Measurements from ENCODE around the gene PLK3. TPM values are rescaled to one million over a fixed set of nuclear protein-coding genes. Genes with fewer than 3 reads are reported as not detected.

The PLK3 gene
- total RNA-seq, 1 experiment from 2014 or later: 3.2 TPM

DNA sequence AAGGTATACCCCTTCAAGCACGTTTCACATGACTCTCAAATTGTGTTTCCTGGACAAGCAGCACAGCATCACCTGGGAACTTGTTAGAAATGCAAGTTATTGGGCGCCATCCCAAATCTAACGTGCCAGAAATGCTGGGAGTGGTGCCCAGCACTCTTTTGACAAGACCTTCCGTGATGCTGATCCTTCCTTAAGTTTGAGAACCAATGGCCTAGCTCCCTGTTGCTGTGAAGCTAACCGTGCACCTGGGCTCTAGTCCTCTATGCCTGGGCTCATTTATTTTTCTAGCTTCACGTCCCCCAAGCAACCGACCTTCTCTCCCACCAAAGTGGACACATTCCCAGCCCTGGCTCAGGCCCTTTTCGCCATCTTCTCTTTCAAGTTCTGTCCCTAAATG lies 16.5 kb upstream of the PLK3 start:
- BruUV-seq (replicated peaks): no TSS peak
- intact Hi-C loops (cut with micrococcal nuclease; ENCODE audit: unreplicated experiment): no loop called here
- no peaks in the 10 kb centered on the region for H3K36me3 ChIP-seq (ENCODE audit: control insufficient read depth, insufficient read depth, low read length)
- CTCF ChIA-PET: no interaction called here
- H3K4me1 ChIP-seq: no peaks in the 10 kb centered on the region
- POLR2A ChIA-PET: interaction anchor here (1.2 kb wide), 1 partner anchor 17 kb away, joined by 6 read pairs; the partner anchor contains the start of gene PLK3
- no peaks in the 10 kb centered on the region for H3K27me3 ChIP-seq (replicated peaks; ENCODE audit: control insufficient read depth, insufficient read depth, low read length)
- H3K4me3 ChIP-seq (ENCODE audit: low read depth, low read length): no peak overlapping the region
- DNase-seq: no peak
- TF ChIP-seq, protein P1, sequence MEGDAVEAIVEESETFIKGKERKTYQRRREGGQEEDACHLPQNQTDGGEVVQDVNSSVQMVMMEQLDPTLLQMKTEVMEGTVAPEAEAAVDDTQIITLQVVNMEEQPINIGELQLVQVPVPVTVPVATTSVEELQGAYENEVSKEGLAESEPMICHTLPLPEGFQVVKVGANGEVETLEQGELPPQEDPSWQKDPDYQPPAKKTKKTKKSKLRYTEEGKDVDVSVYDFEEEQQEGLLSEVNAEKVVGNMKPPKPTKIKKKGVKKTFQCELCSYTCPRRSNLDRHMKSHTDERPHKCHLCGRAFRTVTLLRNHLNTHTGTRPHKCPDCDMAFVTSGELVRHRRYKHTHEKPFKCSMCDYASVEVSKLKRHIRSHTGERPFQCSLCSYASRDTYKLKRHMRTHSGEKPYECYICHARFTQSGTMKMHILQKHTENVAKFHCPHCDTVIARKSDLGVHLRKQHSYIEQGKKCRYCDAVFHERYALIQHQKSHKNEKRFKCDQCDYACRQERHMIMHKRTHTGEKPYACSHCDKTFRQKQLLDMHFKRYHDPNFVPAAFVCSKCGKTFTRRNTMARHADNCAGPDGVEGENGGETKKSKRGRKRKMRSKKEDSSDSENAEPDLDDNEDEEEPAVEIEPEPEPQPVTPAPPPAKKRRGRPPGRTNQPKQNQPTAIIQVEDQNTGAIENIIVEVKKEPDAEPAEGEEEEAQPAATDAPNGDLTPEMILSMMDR (IDR thresholded peaks at IDR 0.05; ENCODE audit: insufficient read depth in 1 of 2, low read depth in 1 of 2, low read length in 1 of 2, severe bottlenecking in 1 of 2, unreplicated experiment in 1 of 2): no peak
- Mint-ChIP-seq H3K4me3 (ENCODE audit: unreplicated experiment) (no peak overlapping the region), H3K9me3 (ENCODE audit: unreplicated experiment) (no peaks in the 10 kb centered on the region), H3K27me3 (ENCODE audit: insufficient read depth, unreplicated experiment) (no peaks in the 10 kb centered on the region), H3K4me1 (ENCODE audit: low read depth, unreplicated experiment) (no peaks in the 10 kb centered on the region), H3K36me3 (ENCODE audit: insufficient read depth, unreplicated experiment) (peaks cover 43% of the 10 kb centered on the region), H3K27ac (ENCODE audit: unreplicated experiment) (no peak overlapping the region)
- no peaks in the 10 kb centered on the region for H3K9me3 ChIP-seq

DNA sequence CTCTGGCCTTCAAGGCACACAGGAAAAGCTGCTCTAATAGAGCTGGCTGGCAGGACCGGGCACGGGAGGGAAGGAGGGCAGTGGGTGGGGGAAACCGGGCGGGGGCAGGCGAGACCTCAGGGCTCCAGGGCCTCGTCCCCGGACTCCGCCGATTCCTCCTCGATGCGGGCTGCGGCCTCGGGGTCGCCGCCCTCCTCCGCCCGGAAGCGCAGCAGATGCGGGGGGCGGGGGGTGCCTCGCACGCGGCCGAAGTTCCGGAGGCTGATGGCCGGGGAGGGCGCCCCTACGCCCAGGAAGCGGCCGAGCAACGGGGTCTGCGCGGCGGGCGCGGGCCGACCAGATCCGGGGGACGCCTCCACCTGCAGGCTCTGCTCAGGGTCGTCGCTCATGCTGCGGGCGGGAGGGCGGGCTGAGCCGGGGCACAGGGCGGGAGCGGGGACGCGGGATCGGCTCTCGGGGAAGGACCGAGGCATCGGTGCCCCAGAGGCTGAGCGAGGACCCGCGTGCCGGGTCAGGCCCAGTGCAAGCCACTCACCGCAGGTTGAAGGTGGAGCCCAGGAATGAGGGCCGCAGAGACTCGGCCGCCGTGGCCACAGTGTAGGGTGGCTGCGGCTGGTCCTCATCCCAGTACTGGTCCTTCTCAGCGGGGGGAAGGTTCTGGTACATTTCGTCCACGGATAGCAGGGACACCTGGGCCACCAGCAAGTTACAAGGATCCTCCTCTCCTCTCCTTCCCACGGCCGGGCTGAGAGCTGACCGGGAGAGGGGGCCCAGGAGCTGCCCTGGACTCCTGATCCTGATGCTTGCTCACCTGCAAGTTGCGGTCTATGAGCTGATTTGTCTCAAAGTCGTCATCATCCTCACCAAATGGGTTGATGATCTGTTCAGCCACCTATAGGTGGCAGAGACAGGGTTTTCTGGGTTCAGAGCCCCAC lies 15.8 kb upstream of the PLK3 start:
- Mint-ChIP-seq H3K4me1 (ENCODE audit: low read depth, unreplicated experiment) (no peaks in the 10 kb centered on the region), H3K4me3 (ENCODE audit: unreplicated experiment) (no peak overlapping the region), H3K27me3 (ENCODE audit: insufficient read depth, unreplicated experiment) (no peaks in the 10 kb centered on the region), H3K27ac (ENCODE audit: unreplicated experiment) (no peak overlapping the region), H3K36me3 (ENCODE audit: insufficient read depth, unreplicated experiment) (peaks cover 36% of the 10 kb centered on the region), H3K9me3 (ENCODE audit: unreplicated experiment) (no peaks in the 10 kb centered on the region)
- no peaks in the 10 kb centered on the region for H3K36me3 ChIP-seq (ENCODE audit: control insufficient read depth, insufficient read depth, low read length)
- no TSS peak for BruUV-seq (replicated peaks)
- no peaks in the 10 kb centered on the region for H3K9me3 ChIP-seq
- POLR2A ChIA-PET: no interaction called here
- no peak for DNase-seq
- no peak overlapping the region for H3K4me3 ChIP-seq (ENCODE audit: low read depth, low read length)
- no peaks in the 10 kb centered on the region for H3K27me3 ChIP-seq (replicated peaks; ENCODE audit: control insufficient read depth, insufficient read depth, low read length)
- CTCF ChIA-PET: interaction anchor here (0.7 kb wide), 1 partner anchor 132 kb away, joined by 3 read pairs; no protein-coding TSS in a partner anchor
- TF ChIP-seq, protein P1 (IDR thresholded peaks at IDR 0.05; ENCODE audit: insufficient read depth in 1 of 2, low read depth in 1 of 2, low read length in 1 of 2, severe bottlenecking in 1 of 2, unreplicated experiment in 1 of 2): no peak
- H3K4me1 ChIP-seq: no peaks in the 10 kb centered on the region
- intact Hi-C loops (cut with micrococcal nuclease; ENCODE audit: unreplicated experiment): no loop called here

DNA sequence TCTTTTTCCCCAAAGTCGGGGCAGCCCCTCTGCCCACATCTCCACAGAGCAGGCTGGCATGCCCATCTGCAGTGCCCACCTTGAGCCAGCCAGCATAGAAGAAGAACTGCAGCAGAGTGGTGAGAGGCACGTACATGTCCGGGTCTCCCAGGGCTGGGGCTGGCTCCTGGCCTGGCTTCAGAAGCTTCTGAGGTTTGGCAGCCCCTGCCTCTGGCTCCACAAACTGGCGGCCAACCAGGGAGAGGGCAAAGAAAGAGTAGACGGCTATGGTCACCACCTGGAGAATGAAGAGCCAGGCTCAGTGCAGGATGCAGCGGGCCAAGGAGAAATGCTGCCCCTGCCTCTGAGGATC lies 15.2 kb upstream of the PLK3 start:
- TF ChIP-seq, protein P1 (IDR thresholded peaks at IDR 0.05; ENCODE audit: insufficient read depth in 1 of 2, low read depth in 1 of 2, low read length in 1 of 2, severe bottlenecking in 1 of 2, unreplicated experiment in 1 of 2): no peak
- Histone ChIP-seq H3K27me3 (replicated peaks; ENCODE audit: control insufficient read depth, insufficient read depth, low read length) (no peaks in the 10 kb centered on the region), H3K4me1 (no peaks in the 10 kb centered on the region), H3K36me3 (ENCODE audit: control insufficient read depth, insufficient read depth, low read length) (no peaks in the 10 kb centered on the region), H3K9me3 (no peaks in the 10 kb centered on the region), H3K4me3 (ENCODE audit: low read depth, low read length) (no peak overlapping the region)
- no peaks in the 10 kb centered on the region for H3K27me3 Mint-ChIP-seq (ENCODE audit: insufficient read depth, unreplicated experiment)
- BruUV-seq (replicated peaks): no TSS peak
- POLR2A ChIA-PET: no interaction called here
- H3K36me3 Mint-ChIP-seq (ENCODE audit: insufficient read depth, unreplicated experiment): peaks cover 30% of the 10 kb centered on the region
- H3K4me3 Mint-ChIP-seq (ENCODE audit: unreplicated experiment): no peak overlapping the region
- CTCF ChIA-PET: interaction anchor here (0.7 kb wide), 1 partner anchor 132 kb away, joined by 3 read pairs; no protein-coding TSS in a partner anchor
- no peaks in the 10 kb centered on the region for H3K9me3 Mint-ChIP-seq (ENCODE audit: unreplicated experiment)
- no peak overlapping the region for H3K27ac Mint-ChIP-seq (ENCODE audit: unreplicated experiment)
- no peaks in the 10 kb centered on the region for H3K4me1 Mint-ChIP-seq (ENCODE audit: low read depth, unreplicated experiment)
- no peak for DNase-seq
- intact Hi-C loops (cut with micrococcal nuclease; ENCODE audit: unreplicated experiment): no loop called here

Data from Caco-2 (cell line).